H54 (cell line): ENCODE measurements around the gene TRIM44.
"Not testable (repeated sequence)": the region's sequence is repeated elsewhere in the genome, so short reads cannot be mapped to it uniquely, and the experiment has no call there.

Source experiments
- DNase-seq: peaks from one replicate; pipeline ENCODE4 v3.0.0; 2011; ENCODE audit warnings: low spot score, mixed read lengths; ENCODE audit not compliant: insufficient read length
- FAIRE-seq: peaks from 3 replicates; lab custom pipeline; 2011; peaks lifted over from hg19 to GRCh38; lab: Jason Lieb, UNC
- POLR2A ChIP-seq: IDR thresholded peaks from 2 replicates; pipeline ENCODE4 v1.6.1; 2011; ENCODE audit warnings: low read depth, mild to moderate bottlenecking, low read length

TRIM44 gene

DNA sequence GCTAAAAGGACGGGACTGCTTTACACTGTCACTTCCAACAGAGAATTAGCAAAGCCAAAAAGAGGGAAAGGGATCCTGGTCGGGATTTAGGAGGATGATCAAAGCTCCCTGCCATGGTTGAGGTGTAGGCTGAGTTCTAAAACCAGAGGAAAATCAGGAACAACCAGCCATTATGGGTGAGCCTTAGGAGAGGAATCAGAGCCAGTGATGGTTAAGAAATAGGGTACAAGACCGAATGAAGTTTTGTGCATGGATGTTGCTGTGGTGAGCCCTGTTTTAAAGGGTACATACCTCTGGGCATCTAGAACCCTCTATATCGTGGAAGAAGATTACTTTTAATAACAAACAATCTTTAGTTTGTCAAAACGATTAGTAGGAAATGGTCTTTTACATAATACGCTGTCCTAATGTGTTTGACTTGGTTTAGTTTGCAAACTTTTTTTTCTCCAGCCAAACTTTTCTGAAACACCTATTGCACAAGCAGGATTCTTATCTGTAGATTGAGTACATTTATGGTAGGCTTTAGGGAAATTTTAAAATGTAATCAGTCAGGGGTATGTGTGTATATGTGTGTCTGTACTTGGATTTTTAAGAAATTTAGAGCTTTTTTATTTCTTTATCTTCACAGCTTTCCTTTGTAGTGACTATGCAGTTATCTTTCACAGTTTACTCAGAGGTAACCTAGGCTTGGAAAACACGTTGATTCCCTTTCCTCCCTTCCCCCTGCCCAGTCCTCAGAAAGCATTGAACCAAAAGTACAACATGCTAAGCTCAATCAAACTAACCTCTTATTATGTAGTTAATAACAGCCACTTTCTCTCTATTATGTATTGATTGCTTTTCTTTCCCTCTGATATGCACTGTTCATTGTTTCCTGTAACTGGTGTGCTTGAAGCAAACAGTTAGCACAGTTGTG, 26.8 kb downstream of the TRIM44 start:
- FAIRE-seq: no peak
- DNase-seq: no peak
- no peak for TF ChIP-seq POLR2A

DNA sequence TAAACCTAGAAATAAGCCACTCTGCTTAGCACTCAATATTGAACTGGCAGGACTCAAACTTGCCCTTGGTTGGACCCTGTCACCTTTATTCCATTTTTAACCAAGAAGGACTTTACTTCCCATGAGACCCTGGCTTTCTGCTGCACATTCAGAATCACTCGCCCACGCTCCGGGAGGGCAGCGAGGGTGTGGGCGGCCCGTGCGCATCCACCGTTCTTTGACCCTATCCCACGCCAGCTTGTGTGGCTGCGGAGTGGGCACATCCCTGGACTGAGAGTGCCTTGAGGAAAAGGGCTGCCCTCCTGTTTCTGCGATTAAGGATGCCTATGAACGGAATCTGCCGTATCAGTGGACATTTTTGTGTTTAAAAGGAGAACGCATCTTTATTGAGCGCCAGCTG, 39.6 kb downstream of the TRIM44 start:
- FAIRE-seq: no peak
- TF ChIP-seq POLR2A: no peak
- no peak for DNase-seq

DNA sequence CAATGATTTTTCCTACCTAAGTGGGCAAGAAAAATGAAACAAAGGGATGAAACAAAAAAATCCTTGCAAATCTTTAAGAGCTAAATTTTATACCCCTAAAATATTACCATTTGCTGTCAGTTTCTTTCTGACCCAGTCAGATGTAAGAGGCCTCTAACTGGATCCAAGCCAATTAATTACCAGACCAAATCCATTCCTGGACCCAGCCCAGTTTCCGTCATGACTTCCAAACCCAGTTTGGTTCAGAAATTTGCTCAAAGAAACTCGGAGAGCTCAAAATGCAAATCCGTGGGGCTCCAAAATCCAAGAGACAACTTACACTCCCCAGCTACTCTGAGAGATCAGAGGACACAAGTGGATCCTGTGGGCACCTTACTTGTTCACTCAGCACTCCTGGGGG, 46.8 kb downstream of the TRIM44 start:
- DNase-seq (no peak), FAIRE-seq (no peak)
- TF ChIP-seq POLR2A: no peak

DNA sequence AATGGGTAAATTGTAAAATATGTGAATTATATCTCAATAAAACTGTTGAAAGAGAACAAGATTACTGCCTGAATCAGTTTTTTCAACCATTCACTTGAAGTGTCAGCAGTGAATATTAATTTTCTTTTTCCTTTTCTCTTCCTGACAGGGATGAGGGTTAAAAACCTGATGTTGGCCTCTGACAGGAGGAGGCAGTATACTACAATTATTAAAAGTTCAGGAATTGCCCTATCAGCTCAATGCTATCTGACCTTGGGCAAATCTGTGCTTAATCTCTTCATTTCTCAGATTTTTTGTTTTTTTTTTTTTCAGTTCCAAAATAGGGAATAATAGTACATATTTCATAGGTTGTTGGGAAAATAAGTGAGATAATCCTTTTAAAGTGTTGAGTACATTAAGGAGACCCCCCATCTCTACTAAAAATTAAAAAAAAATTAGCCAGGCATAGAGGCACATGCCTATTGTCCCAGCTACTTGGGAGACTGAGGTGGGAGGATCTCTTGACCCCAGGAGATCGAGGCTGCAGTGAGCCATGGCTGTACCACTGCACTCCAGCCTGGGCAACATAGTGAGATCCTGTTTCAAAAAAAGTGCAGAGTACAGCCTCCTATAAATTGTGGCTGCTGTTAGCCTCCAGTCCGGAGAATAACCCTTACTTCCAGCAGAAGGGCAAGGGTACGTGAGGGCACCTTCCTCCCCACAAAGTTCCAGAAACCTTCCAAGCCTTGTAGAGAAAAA, 48.8 kb downstream of the TRIM44 start:
- FAIRE-seq (no peak), DNase-seq (no peak)
- no peak for TF ChIP-seq POLR2A

DNA sequence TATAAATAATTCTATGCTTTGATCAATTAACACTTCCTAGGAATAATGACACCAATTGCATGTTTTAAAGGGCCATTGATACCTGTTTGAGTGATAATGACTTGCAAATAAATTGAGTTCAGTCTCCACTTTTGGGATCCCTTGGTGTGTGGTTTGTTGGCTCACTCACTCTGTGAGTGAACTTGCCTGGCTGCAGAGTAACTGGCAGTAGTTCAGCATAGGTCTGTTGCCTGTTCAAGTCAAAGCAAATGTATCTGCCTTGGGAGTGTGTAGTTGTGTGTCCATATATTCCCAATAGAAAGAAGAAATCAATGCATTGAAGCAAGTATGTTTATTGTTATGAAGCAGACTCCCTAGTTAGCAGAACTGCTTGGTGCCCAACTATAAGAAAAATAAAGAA, 49.3 kb downstream of the TRIM44 start:
- TF ChIP-seq POLR2A: no peak
- no peak for FAIRE-seq
- no peak for DNase-seq

DNA sequence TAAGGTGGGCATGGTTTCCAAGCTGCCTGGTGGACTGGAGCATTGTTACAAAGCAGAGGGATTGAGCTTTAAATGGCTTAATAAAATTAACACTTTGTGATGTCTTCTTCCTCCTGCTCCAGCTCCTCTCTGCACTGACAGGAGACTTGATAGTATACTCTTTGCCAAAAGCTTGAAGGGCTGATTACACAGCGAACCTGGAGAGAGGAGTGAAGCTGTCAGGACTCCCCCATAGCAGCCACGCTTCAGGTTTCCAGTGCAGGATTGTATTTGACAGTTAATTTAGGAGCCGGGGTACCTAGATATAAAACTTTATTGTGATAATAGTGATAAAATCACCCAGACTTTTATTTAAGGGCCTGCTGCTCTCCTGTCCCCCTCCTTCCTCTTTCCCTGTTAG, 50.0 kb downstream of the TRIM44 start:
- TF ChIP-seq POLR2A: no peak
- no peak for DNase-seq
- FAIRE-seq: no peak

DNA sequence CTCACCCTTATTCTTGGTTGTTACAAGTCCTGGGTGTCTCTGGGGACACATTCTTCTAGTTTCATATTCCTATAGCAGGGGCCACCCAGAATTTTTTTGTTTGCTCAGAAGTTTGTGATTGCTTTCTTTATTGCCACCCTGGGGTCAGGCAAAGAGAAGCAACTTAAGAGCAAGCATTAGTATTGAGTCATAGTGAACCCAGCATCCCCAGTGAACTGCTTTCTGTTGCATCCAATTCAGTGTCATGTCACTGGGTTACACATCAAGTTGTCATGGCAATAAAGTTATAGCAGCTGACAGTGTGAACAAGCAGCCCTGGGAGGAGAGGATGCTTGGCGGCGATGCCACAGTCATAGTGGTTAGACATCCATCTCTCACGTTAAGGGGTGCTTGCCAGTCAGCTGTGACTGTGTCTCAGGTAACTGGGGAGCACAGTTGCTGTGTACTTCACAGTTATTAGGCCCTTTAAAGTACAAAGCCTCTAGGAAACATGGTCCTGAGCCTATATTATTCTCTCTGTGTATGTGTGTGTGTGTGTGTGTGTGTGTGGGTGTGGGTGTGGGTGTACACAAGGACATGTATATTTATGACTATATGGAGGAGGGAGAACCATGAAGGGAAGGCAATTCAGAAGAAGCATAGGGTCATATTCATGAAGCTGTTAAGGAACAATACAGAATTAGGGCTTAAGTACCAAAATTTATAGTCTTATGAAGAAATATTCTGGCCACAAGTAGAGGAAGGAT, 52.5 kb downstream of the TRIM44 start:
- TF ChIP-seq POLR2A: no peak
- DNase-seq (peak; percentile 6), FAIRE-seq (peak; percentile 30)

DNA sequence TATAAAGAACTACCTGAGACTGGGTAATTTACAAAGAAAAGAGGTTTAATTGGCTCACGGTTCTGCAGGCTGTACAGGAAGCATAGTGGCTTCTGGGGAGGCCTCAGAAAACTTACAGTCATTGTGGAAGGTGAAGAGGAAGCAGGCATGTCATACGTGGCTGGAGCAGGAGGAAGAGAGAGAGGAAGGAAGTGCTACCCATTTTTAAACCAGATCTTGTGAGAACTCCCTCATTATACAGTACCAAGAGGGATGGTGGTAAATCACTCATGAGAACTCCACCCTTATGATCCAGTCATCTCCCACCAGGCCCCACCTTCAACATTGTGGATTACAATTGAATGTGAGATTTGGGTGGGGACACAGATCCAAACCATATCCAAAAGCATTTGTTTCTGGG, 53.1 kb downstream of the TRIM44 start:
- FAIRE-seq: not testable (repeated sequence)

DNA sequence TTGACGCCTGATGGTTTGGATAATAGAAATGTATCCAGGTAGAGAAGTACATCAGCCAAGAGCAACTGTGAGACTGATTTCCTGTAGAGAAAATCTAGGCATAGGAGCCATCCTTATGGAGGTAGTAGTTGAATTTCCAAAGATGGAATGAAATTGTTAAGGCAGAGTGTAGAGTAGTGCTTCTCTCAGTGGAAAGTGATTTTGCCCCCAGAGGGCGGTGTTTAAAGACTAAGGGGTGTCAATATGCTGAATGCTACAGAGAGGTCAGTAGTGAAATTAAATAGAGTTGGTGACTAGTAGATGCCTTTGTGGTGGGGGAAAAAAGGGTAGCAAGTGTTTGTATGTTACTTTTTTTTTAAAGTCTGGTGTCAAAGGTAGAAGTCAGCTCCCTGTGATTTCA, 54.5 kb downstream of the TRIM44 start:
- FAIRE-seq: no peak
- TF ChIP-seq POLR2A: no peak
- DNase-seq: no peak

More for the DNA sequence above, 53.1 kb downstream of the TRIM44 start:
- DNase-seq: not testable (repeated sequence)

DNA sequence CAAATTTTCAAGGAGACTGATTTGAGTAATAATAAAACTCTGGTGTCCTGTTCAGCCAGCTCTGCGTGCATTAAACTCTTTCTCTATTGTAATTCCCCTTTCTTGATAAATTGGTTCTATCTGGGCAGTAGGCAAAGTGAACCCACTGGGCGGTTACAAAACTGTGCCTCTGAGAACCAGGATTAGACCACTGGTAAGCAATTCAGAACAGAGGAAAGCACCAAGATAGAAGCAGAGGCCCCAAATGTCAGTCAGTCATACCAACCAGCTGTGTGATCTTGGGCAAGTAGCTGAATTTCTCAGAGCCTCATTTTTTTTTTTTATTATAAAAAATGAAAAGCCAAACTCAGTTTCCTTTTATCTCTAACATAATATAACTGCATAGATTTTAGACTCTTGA, 54.9 kb downstream of the TRIM44 start:
- TF ChIP-seq POLR2A: no peak
- FAIRE-seq (no peak), DNase-seq (no peak)

DNA sequence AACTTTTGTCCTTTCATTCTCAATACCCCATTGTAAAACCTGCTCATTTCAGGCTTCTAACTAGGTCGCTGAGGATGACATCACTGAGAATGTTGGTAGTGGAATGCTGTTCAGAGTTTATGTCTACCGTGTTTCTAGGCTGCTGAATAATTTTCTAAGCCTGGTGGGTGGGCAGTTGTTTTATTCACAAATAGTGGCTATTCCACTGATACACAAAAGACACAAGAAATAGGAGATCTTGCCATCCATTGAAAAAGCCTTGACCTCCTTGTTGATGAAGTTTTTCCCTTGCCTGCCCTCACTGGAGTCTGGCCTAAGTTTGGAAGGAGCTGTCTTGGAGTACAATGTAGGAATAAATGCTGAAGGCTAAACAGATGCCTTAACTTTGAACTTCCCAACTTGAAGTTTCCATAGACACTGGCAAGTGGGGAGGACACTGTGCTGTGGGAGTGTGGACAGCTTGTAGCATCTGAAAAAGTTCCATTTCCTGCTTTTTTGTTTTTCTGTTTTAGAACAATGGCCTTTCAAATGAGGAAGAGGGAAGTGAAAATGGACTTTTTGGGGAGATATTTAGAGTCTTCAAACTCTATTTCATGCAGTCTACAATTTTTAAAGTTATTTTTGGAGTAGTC, 59.2 kb downstream of the TRIM44 start:
- DNase-seq (no peak), FAIRE-seq (peak; percentile 53)
- no peak for TF ChIP-seq POLR2A

DNA sequence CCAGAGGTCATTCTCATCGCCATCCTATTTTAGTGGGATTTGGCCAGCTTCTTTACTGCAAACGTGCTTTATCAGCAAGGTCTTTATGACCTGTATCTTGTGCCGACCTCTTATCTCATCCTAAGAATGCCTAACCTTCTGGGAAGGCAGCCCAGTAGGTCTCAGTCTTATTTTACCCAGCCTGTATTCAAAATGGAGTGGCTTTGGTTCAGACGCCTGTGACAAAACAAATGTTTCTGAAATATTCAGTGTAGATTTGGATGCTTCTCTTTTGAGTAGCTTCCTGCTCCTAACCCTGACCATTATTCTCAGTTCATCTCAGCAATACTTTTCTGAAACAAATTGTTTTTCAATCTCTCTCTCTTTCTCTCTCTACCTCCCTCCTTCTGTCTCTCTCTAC, 60.1 kb downstream of the TRIM44 start:
- DNase-seq (no peak), FAIRE-seq (no peak)
- TF ChIP-seq POLR2A: no peak

DNA sequence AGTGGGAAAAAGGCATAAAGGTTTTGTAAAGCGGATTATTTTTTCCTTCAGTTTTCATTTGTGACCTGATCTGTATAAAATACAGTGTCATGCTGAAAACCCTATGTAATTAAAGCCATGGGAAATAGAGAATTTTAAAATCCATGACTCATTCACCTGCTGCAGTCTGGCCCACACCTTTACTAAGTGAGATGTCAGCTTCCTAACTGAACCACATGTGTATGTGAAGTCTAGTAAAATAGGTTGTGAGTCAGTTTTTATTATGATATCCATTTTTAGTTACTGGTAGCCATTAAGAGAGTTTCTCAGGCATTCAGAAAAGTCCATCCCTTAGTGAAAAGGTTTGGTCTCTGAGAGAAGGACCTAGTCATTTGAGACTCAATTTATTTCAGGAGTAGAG, 60.9 kb downstream of the TRIM44 start:
- FAIRE-seq (no peak), DNase-seq (no peak)
- TF ChIP-seq POLR2A: no peak

DNA sequence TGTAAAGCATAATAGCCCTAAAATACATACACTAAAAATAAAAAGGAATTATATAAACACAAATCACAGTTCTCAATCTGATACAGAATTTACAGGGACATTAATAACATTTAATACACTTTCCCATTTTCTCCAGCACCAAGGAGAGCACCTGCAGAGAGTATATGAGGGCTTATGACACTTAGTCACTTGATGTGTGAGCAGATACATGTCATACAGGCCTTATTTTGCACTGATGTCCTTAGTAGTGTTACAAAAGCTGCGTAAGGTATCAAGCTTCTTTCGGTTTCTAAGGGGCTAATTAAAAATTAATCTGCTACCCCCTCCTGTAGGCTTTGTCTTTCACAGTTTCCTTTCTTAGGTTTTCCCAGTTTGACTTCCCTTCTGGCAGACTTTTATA, 61.3 kb downstream of the TRIM44 start:
- no peak for TF ChIP-seq POLR2A
- FAIRE-seq: no peak
- DNase-seq: no peak
